NCI-H82 treated with DMSO at 0.1 percent for 48 hours (cell line): Measurements from ENCODE around the gene SOS2.

Source experiments
- DNase-seq: peaks from one replicate; lab custom pipeline; 2025; ENCODE audit not compliant: unreplicated experiment; lab: John Stamatoyannopoulos, UW

The SOS2 gene

DNA sequence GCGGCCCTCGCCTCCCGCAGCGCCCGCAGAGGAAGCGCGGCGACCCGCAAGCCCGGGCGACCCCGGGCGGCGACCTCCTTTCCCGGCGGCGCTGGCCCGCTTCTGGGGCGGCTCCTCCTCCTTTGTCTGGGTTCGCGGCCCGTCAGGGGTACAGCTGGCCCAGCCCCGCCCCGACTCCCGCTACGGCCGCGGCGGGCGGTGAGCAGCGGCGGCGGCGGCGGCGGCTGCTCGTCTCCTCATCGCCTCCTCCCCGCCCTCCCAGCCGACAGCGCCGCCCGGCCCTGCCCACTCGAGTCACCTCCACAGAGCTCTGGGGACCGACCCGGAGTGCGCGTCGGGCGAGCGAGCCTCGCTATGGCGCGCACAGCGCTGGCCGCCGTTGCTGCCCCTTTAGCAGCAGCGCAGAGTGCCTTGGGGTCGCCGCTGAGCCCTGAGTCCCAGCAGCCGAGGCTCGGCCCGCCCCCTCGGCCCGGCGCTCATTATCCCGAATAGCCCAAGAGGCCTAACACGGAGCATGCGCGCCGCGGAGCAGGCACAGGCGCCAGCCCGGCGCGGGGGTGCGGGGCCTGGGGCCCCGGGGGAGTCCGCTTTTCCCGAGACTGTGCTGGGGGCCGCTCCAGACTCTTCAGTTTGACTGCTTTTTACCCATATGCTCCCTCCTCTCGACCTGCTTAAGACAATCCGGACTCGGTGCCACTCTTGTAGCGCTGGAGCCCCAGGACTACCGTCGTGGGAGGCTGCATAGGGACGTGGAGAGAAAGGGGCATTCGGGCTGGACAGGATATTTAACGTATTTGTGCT lies at the start of gene SOS2:
SOS2 (minus strand) TSS at position 104 of the 801 bp plus-strand sequence. CDS start 295 bp downstream, outside the sequence.
- DNase-seq: peak; percentile 40

- DNase-seq: no peak
These were observed 41.1 kb upstream of the SOS2 start for GRCh38 chr14:50272498-50272897.

DNA sequence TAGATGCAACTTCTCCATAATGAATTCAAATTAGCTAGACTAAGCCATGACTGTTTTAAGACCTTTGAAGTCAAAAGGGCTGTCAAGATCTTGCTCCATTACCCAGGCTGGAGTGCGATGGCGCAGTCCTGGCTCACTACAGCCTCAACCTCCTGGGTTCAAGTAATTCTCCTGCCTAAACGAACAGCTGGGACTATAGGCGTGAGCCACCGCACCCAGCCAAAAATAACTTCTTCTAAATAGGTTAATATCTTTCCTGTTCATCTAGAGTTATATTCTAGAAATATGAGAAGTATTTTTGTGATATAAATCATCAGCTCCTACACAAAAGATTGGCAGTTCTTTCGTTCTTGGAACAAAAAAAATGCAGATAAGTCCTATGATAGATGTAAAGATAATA lies 39.6 kb upstream of the SOS2 start:
- DNase-seq: no peak

DNA sequence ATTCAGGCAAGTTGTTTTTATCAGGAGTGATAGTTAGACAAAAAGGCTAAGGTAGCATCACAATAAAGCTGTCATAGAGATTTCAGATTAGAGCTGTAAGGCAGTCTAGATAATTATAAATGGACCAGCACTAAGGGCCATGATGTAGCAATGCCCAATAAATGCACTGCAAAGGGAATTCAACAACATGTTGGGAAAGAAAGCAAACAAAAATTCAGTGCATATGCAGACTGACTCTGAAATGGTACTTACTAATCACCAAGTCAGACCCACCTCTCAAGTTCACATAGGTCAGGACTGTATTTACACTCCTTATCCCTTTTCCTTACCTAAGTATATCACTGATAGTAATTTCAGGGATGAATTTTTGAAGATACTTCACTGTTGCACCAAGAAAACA lies 33.7 kb upstream of the SOS2 start:
- DNase-seq: no peak

DNA sequence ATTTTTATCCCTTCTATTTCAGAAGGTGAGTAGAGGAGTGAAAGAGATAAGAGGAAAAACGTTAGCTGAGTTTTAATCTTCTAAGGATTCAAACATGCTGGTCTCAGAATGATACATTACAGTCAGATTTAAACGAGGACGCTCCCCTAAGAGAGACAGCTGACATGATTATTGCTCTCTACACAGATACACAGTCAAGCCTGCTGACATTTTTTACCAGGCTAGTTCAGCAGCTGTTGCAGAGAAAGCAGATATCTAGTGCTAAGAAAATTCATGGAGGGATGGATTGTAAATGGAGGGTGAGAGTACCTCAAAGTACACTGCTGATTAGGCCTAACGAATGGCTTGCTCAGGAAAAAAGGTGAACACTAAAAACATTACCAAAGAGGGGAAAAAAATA lies 31.9 kb upstream of the SOS2 start:
- DNase-seq: no peak

GRCh38 chr14:50262865-50263264 lies 31.5 kb upstream of the SOS2 start:
- DNase-seq: no peak

GRCh38 chr14:50260511-50260910 lies 29.1 kb upstream of the SOS2 start:
- DNase-seq: no peak

DNA sequence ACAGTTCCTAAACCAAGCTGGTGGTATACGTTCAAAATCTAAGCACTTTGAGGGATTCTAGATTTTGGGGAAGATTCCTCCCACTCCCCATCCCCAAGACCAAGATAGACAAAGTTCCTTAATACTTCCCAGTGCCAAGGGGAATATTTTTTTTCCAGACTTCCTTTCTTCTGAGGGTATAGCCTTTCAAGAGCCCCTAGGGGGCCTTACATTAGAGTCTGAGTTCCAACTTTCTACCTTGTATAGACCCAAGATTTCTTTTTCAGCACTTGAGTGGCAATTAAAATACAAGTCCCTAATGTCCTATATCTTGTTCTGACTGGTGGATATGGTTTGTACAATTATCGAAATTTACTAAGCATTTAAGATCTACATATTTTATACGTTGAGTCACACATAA lies 28.7 kb upstream of the SOS2 start:
- DNase-seq: no peak

GRCh38 chr14:50257732-50258131 lies 26.4 kb upstream of the SOS2 start:
- no peak for DNase-seq

DNA sequence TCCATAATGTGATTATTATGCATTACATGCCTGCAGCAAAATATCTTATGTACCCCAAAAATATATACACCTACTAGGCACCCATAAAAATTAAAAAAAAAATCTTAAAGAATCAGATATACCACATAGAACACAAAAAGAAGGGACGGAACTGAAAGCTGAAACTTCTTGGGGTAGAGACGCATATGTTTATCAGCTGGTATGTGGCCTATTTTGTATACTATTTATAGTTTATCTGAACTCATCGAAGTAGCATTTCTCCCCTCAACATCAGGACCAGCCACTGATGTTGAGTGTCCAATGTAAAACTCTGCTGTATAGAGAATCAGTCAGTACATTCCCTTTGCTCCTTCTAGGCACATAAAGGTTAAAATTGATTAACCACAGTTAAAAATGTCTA lies 22.9 kb upstream of the SOS2 start:
- no peak for DNase-seq

- DNase-seq: no peak
These were observed 17.9 kb upstream of the SOS2 start for GRCh38 chr14:50249136-50249775.

DNA sequence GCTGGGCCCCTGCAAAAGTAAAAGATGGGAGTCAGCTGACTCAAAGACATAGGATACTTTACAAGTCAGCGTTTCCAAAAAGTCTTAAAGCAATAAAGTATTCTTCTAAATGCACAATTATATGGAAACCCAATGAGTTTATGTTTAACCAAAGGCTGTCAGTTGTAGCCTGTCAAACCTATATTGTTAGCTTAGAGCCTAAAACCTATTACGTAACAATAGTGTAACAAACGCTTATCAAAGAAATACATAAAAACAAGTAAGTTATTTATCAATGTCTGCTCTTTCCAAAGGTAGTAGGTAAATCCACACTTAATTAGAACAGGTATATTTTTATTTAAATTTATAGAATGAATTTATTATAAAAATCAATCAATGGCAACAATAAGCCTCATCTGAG lies 15.9 kb upstream of the SOS2 start:
- no peak for DNase-seq

DNA sequence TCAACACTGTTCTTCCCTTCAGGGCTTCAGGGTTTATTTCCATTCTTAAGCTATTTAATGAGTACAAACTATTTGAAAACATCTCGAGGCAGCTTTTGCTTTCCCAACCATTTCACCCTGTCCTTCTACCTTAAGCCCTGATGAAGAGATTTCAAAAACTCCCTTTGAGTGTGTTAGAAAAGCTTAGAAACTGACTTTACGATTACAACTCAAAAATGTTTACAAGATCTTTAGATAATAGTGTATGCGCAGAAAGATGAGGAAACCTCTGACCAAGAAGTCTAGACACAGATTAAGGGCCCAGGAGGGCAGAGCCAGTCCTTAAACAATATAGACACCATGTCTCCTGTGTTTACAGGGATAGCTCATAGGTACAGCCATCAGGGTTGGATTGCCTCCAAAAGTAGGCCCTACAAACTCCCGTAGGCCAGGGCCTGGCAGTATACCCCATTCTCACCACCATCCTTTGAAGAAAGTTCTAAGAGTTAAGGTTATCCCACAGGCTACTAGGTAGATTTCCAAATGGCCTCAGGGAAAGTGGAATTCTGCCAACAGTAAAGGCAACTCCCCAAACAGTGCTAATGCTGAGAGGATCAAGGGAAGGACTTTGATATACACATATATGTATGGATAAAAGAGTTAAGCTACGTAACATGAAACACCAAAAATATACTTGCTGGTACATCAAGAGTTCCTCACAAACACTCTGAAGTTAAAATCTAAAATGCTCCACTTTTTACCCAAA lies 11.4 kb upstream of the SOS2 start:
- DNase-seq: no peak

- no peak for DNase-seq
These were observed 10.7 kb upstream of the SOS2 start for GRCh38 chr14:50242096-50242495.

- no peak for DNase-seq
These were observed 6.0 kb upstream of the SOS2 start for GRCh38 chr14:50237427-50237826.

- no peak for DNase-seq
These were observed 2.5 kb upstream of the SOS2 start for GRCh38 chr14:50233951-50234250.

DNA sequence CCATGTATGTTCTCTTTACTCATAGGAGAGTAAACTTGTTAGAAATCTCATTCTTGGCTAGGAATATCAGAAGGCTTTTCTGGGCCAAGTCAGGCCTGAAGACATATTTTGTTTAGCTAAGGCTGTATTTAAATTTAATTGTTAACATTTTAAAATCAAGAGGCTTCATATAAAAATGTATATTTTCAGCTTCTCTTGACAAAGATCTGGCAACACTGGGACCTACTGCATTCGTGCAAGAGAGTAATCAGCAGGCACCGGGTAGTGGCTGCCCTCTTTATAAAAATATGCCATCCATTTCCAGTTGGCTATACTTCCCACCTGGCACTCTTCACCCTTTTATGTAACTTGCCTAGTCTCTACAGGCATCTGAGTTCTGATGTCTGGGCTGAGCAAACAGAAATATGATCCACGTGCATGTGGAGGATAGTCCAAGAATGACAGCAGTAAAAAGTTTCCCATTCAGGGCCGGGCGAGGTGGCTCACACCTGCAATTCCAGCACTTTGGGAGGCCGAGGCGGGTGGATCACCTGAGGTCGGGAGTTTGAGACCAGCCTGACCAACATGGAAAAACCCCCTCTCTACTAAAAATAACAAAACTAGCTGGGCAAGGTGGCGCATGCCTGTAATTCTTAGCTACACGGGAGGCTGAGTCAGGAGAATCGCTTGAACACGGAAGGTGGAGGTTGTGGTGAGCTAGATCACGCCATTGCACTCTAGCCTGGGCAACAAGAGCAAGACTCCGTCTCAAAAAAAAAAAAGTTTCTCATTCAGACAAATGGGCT lies 2.0 kb upstream of the SOS2 start:
- no peak for DNase-seq

- DNase-seq: no peak
These were observed 881 bp upstream of the SOS2 start for GRCh38 chr14:50232276-50232642.

- DNase-seq: no peak
These were observed 490 bp downstream of the SOS2 start for GRCh38 chr14:50230701-50231474.

- no peak for DNase-seq
These were observed 1.0 kb downstream of the SOS2 start for GRCh38 chr14:50230401-50230700.

DNA sequence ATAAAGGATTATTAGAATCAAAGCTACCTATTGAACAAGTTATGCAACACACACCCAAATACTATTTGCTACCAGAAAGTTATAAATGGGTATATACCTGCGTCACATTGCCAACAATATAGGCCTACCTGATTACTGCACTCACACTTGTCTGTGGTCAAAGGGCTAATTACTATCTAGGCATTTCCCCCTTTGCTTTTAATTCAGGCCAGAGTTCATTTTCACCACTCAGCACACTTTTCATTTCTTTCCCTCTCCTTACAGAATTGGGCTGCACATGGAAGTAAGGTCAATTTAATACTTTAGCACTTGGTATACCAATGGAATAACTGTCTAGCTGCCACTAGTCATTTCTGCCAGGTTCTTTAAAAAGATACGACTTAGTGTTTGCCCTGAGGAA lies 1.7 kb downstream of the SOS2 start:
- DNase-seq: no peak
